HepG2 (cell line): ENCODE measurements around the gene DUSP2. TPM values are rescaled to one million over a fixed set of nuclear protein-coding genes. Genes with fewer than 3 reads are reported as not detected.

Experiments used
- ATAC-seq: fragments of 200-7000 bp; cut with Tn5 transposase; 3 replicates; pipeline ENCODE4 v1.9.1; 2020; ENCODE audit warnings: mild to moderate bottlenecking, moderate library complexity
- BruUV-seq: library from RNA; stranded (reverse); fragments of 400-500 nt; replicated peaks from 2 replicates; lab custom pipeline; 2021; lab: Mats Ljungman, UMichigan
- CTCF ChIA-PET: fragments of 300-600 bp; formaldehyde crosslinking; extraction: SDS; loops from one replicate; lab custom pipeline; 2021; ENCODE audit warnings: low total read pairs, inconsistent platforms, low intra/inter-chr PET ratio; lab: Yijun Ruan, JAX
- POLR2A ChIA-PET: fragments of 350-600 bp; sonication (Branson Sonifier 250); formaldehyde crosslinking; loops from one replicate; lab custom pipeline; 2020; ENCODE audit warnings: antibody characterized with exemption, inconsistent platforms; lab: Yijun Ruan, JAX
- DNase-seq: peaks from one replicate; pipeline ENCODE4 v3.0.0-alpha.2; 2015; ENCODE audit warnings: low spot score
- FAIRE-seq: peaks from 3 replicates; lab custom pipeline; 2011; peaks lifted over from hg19 to GRCh38; lab: Jason Lieb, UNC
- H2AFZ ChIP-seq: one replicate; pipeline ENCODE4 v1.6.1; 2011; ENCODE audit warnings: low read length, inconsistent platforms
- H3K27ac ChIP-seq: fragments of 300-600 bp; 3 replicates; pipeline ENCODE4 v1.8.0; 2011; ENCODE audit warnings: mixed run types, mild to moderate bottlenecking, mixed read lengths, low read length, inconsistent platforms; ENCODE audit not compliant: insufficient read depth; ENCODE audit errors: extremely low read length
- H3K27me3 ChIP-seq, 2 experiments: fragments of 200-600 bp in 1 of 2; 2 replicates in 1 of 2; 3 replicates in 1 of 2; pipeline versions ENCODE4 v1.6.0 to v1.8.0; 2011; ENCODE audit warnings: low read length in 2 of 2, mild to moderate bottlenecking in 2 of 2, moderate library complexity in 2 of 2, inconsistent platforms in 1 of 2; ENCODE audit not compliant: insufficient read depth in 2 of 2, control insufficient read depth in 1 of 2
- H3K36me3 ChIP-seq, 2 experiments: fragments of 200-600 bp in 1 of 2; replicated peaks in 1 of 2; 2 replicates in 1 of 2; 3 replicates in 1 of 2; pipeline versions ENCODE4 v1.5.1 to v1.8.0; 2011; ENCODE audit warnings: low read length in 2 of 2, inconsistent platforms in 1 of 2; ENCODE audit not compliant: insufficient read depth in 2 of 2, control insufficient read depth in 1 of 2
- H3K4me1 ChIP-seq: 2 replicates; pipeline ENCODE4 v1.5.1; 2012; ENCODE audit warnings: low read length, inconsistent platforms; ENCODE audit not compliant: insufficient read depth
- H3K4me2 ChIP-seq: 2 replicates; pipeline ENCODE4 v1.6.0; 2011; ENCODE audit warnings: low read depth, low read length, inconsistent platforms
- H3K4me3 ChIP-seq, 3 experiments: fragments of 200-600 bp in 1 of 3; sonication (generic), shearing (Covaris generic) in 1 of 3; replicated peaks in 1 of 3; 2 replicates each; pipeline ENCODE4 v1.5.1; 2011 to 2016; ENCODE audit warnings: low read length in 3 of 3, inconsistent platforms in 2 of 3, low read depth in 2 of 3, mild to moderate bottlenecking in 2 of 3, control low read depth in 1 of 3, mixed read lengths in 1 of 3; ENCODE audit not compliant: insufficient read depth in 1 of 3
- H3K79me2 ChIP-seq: one replicate; pipeline ENCODE4 v1.6.1; 2011; ENCODE audit warnings: low read length, inconsistent platforms; ENCODE audit not compliant: insufficient read depth
- H3K9ac ChIP-seq: 2 replicates; pipeline ENCODE4 v1.6.0; 2011; ENCODE audit warnings: mild to moderate bottlenecking, low read depth, low read length, inconsistent platforms; ENCODE audit not compliant: insufficient read depth
- H3K9me3 ChIP-seq: 2 replicates; pipeline ENCODE4 v1.5.1; 2012; ENCODE audit warnings: mild to moderate bottlenecking, low read length
- H4K20me1 ChIP-seq: 2 replicates; pipeline ENCODE4 v1.6.0; 2011; ENCODE audit warnings: inconsistent platforms, mild to moderate bottlenecking, low read length, moderate library complexity; ENCODE audit not compliant: insufficient read depth
- AHDC1 ChIP-seq: sonication (generic); formaldehyde crosslinking; IDR thresholded peaks from 2 replicates; pipeline ENCODE4 v1.5.1; 2020; ENCODE audit warnings: mild to moderate bottlenecking, missing genetic modification reagents, borderline replicate concordance
- CBFB ChIP-seq: sonication (generic); formaldehyde crosslinking; IDR thresholded peaks from 2 replicates; pipeline ENCODE4 v1.4.0; 2020; ENCODE audit warnings: missing genetic modification reagents
- ISX ChIP-seq: sonication (generic); formaldehyde crosslinking; conservative IDR thresholded peaks from 2 replicates; pipeline ENCODE4 v1.5.0; 2020; ENCODE audit warnings: missing genetic modification reagents
- MXD1 ChIP-seq: sonication (generic); formaldehyde crosslinking; IDR thresholded peaks from 2 replicates; pipeline ENCODE4 v1.4.0; 2020; ENCODE audit warnings: mild to moderate bottlenecking, missing genetic modification reagents
- NONO ChIP-seq, 2 experiments: fragments of 450-650 bp in 1 of 2; sonication (generic) in 1 of 2; formaldehyde crosslinking in 1 of 2; IDR thresholded peaks in 1 of 2; conservative IDR thresholded peaks in 1 of 2; 2 replicates each; pipeline versions ENCODE4 v1.6.1 to v1.8.0; 2017 to 2022; ENCODE audit warnings: mild to moderate bottlenecking in 1 of 2, missing genetic modification reagents in 1 of 2, moderate library complexity in 1 of 2
- SMARCE1 ChIP-seq: fragments of 450-650 bp; IDR thresholded peaks from 2 replicates; pipeline ENCODE4 v1.6.1; 2017; ENCODE audit warnings: borderline replicate concordance
- TFE3 ChIP-seq: IDR thresholded peaks from 2 replicates; pipeline ENCODE4 v1.6.1; 2016
- ZBTB49 ChIP-seq: sonication (generic); formaldehyde crosslinking; IDR thresholded peaks from 2 replicates; pipeline ENCODE4 v1.4.0; 2020; ENCODE audit warnings: missing genetic modification reagents, borderline replicate concordance
- ZFY ChIP-seq: sonication (generic); formaldehyde crosslinking; IDR thresholded peaks from 2 replicates; pipeline ENCODE4 v1.4.0; 2020; ENCODE audit warnings: missing genetic modification reagents
- ZNF20 ChIP-seq: sonication (generic); formaldehyde crosslinking; IDR thresholded peaks from 2 replicates; pipeline ENCODE4 v1.4.0; 2020; ENCODE audit warnings: mild to moderate bottlenecking, moderate library complexity, missing genetic modification reagents
- ZNF619 ChIP-seq: sonication (generic); formaldehyde crosslinking; IDR thresholded peaks from 2 replicates; pipeline ENCODE4 v1.4.0; 2020; ENCODE audit warnings: mild to moderate bottlenecking, missing genetic modification reagents
- WGBS: methylation state at CpG from one replicate; pipeline ENCODE4 v1.1.6; 2017; ENCODE audit warnings: low lambda C conversion rate; 5-methylcytosine and 5-hydroxymethylcytosine counted together
- in situ Hi-C: cut with HindIII; loops from 2 replicates; pipeline ENCODE4 v1.10.0; 2017; ENCODE audit warnings: low pct_unique_long_range_greater_than_20kb; ENCODE audit not compliant: extremely low pct_ligation_motif_present
- intact Hi-C: fragments of 100-400 bp; cut with micrococcal nuclease; formaldehyde crosslinking; loops from one replicate; pipeline ENCODE4 v1.10.0; 2022; ENCODE audit not compliant: unreplicated experiment
- polyA plus RNA-seq, 8 experiments: library from polyadenylated mRNA; depleted of rRNA in 3 of 8; stranded (reverse) in 7 of 8; unstranded in 1 of 8; fragments of >200 nt; fragmentation: Illumina TruSeq in 4 of 8; extraction: Trizol in 4 of 8; gene quantifications; 2 replicates each; pipeline versions ENCODE4 v1.2.1 to v1.2.3, GENCODE V29; 2011 to 2016; ENCODE audit warnings: low read depth in 4 of 8, missing spikeins in 1 of 8, mixed read lengths in 1 of 8; ENCODE audit not compliant: insufficient read depth in 1 of 8
- total RNA-seq, 5 experiments: library from RNA; depleted of rRNA; stranded (reverse); fragments of >200 nt; fragmentation: Illumina TruSeq; extraction: Trizol; gene quantifications; 2 replicates each; pipeline ENCODE4 v1.2.3, GENCODE V29; 2016; ENCODE audit warnings: low read depth in 1 of 5

DUSP2 gene
- total and polyA plus RNA-seq, 2 of the 13 experiments (the other 11 are each of a cell fraction or from before 2014, with no cell fraction given) = not detected

DNA sequence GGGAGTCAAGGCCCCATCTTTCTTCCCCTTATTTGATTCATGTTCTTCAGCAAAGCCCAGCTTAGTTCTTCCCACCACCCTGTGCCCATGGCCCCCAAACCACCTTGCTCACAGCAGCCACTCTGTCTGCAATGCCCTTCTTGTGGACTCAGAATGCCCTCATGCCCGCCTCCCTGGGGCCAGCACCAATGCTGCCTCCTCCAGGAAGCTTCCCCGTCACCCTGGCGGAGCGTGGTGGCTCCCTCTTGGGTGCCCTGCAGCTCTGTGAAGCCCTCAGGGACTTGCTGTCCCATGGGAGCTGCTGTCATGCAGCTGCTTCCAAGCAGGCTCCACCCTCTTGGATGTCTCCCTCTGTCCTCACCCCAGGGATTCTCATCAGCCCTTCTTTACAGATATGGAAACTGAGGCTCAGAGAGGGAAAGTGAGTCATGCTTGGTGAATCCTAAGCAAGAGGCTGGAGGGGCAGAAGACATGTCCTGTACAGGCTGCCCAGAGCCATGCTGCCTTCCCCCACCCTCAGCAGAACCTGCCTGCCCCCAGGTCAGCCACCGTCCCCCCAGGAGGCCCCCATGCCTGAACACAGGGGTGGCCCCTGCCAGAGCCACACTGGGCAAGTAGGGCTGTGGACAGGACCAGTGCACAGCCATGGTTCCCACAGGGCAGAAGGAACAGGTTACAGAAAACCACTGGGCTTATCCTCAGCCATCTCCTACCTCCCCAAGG, 11.8 kb upstream of the DUSP2 start (continued):
- TF ChIP-seq ZNF619 (CRISPR knock-in tag) (no peak), ZNF20 (no peak), NONO (IDR thresholded peaks at IDR 0.05) (no peak), NONO (CRISPR knock-in tag; conservative IDR thresholded peaks at IDR 0.05) (no peak), ZBTB49 (no peak)
- TF ChIP-seq, all 625 proteins: peak for 0

DNA sequence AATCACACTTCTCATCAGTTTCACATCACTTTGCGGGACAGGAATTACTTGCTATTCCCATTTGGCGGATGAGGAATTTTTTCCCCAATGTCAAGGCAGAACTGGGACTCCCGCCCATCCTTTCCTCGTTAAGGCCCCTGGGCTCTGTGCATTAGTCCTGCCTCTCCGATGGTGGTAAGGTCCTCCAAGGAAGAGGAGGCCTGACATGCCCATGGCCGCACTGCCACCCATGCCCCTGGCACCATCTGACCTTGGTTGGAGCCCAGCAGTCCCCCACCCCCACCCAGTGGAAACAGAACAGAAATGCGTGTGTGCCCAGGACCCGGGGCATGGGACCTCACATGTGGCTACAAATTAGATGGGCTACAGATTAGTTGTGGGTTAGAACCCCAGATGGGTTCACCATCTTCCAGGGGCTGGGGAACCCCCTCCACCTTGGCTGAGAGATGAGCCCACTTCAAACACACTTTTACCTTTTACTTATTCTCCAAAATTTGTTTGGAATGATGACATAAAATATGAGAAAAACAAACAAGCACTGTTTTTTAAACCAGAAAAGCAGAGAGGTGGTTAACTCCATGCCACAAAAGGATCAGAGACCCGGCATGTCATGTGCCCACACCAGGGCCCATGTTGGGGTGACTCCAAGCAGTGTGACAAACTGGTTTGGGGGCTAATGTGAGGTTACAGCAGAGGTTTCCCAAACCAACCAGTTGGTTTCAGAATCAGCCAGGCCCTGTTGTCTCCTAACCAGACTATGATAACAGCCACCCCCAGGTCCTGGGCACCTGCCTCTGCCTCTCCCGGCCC, 11.0 kb upstream of the DUSP2 start:
- Histone ChIP-seq H3K9ac (no peak overlapping the region), H3K4me3 (no peak overlapping the region), H2AFZ (no peak overlapping the region), H3K9me3 (no peaks in the 10 kb centered on the region), H4K20me1 (no peaks in the 10 kb centered on the region), H3K4me1 (no peaks in the 10 kb centered on the region), H3K4me2 (no peak overlapping the region), H3K27me3 (peaks cover 15 to 70% of the 10 kb centered on the region in 2 experiments), H3K27ac (no peak overlapping the region), H3K79me2 (no peaks in the 10 kb centered on the region), H3K36me3 (no peaks in the 10 kb centered on the region)
- ChIA-PET POLR2A (no interaction called here), CTCF (no interaction called here)
- ATAC-seq (no peak), FAIRE-seq (no peak), DNase-seq (no peak)
- 34% methylated on average over 10 of the region's 10 CpGs for WGBS
- intact Hi-C loops = no loop called here
- in situ Hi-C loops = no loop called here
- no TSS peak for BruUV-seq
- no peak for TF ChIP-seq CBFB (CRISPR knock-in tag)
- no peak for TF ChIP-seq MXD1 (CRISPR knock-in tag)
- TF ChIP-seq SMARCE1 = no peak
- no peak for TF ChIP-seq TFE3 (CRISPR knock-in tag)
- TF ChIP-seq ZFY (CRISPR knock-in tag) = no peak
- no peak for TF ChIP-seq ISX (CRISPR knock-in tag)
- TF ChIP-seq AHDC1 (CRISPR knock-in tag) = no peak
